Stomach (tissue), 9 donors: ENCODE results near the gene MTCL1. TPM values are rescaled to one million over a fixed set of nuclear protein-coding genes. Genes with fewer than 3 reads are reported as not detected.

Experiments used
- DNase-seq, 2 donors: peaks; one replicate each; pipeline versions ENCODE4 v3.0.0 to v3.0.0-alpha.2; 2013 to 2019
- H3K27ac ChIP-seq, 5 donors: fragments of 200-600 bp in 4 of 5; sonication (generic) in 4 of 5; one replicate each; pipeline ENCODE4 v1.5.1; 2013 to 2019; ENCODE audit warnings: mild to moderate bottlenecking in 1 of 5, moderate library complexity in 1 of 5
- H3K27me3 ChIP-seq, 3 donors: fragments of 200-600 bp; sonication (generic); one replicate each; pipeline ENCODE4 v1.5.1; 2017 to 2019; ENCODE audit warnings: mixed run types in 1 of 3
- H3K36me3 ChIP-seq, 4 donors: fragments of 200-600 bp; sonication (generic); 1 replicate in 3 of 4; 2 replicates in 1 of 4; pipeline ENCODE4 v1.5.1; 2016 to 2019
- H3K4me1 ChIP-seq, 4 donors: fragments of 200-600 bp; sonication (generic); one replicate each; pipeline ENCODE4 v1.5.1; 2016 to 2019
- H3K4me3 ChIP-seq, 4 donors: fragments of 200-600 bp; sonication (generic) in 3 of 4; one replicate each; pipeline ENCODE4 v1.5.1; 2016 to 2019; ENCODE audit warnings: mild to moderate bottlenecking in 1 of 4
- H3K9me3 ChIP-seq, 4 donors: fragments of 200-600 bp; sonication (generic); one replicate each; pipeline ENCODE4 v1.5.1; 2016 to 2019
- CTCF ChIP-seq, 7 experiments: fragments of 450-650 bp in 4 of 7; fragments of 200-600 bp in 3 of 7; sonication (generic) in 3 of 7; IDR thresholded peaks; one replicate each; pipeline ENCODE4 v1.5.1; 2016 to 2019; ENCODE audit warnings: antibody characterized with exemption in 7 of 7, control low read depth in 2 of 7, mild to moderate bottlenecking in 1 of 7
- EP300 ChIP-seq: sonication (generic); formaldehyde crosslinking; IDR thresholded peaks from one replicate; pipeline ENCODE4 v1.6.1; 2017; ENCODE audit warnings: antibody characterized with exemption
- POLR2A ChIP-seq, 4 donors: fragments of 450-650 bp; IDR thresholded peaks; one replicate each; pipeline ENCODE4 v1.6.1; 2016; ENCODE audit warnings: antibody characterized with exemption in 4 of 4, control low read depth in 2 of 4, mild to moderate bottlenecking in 1 of 4, moderate library complexity in 1 of 4
- POLR2AphosphoS5 ChIP-seq, 3 donors: sonication (generic); formaldehyde crosslinking; IDR thresholded peaks; one replicate each; pipeline ENCODE4 v1.6.1; 2016; ENCODE audit warnings: antibody characterized with exemption in 3 of 3
- WGBS, 5 donors: extraction: QIAGEN DNeasy Blood & Tissue Kit in 3 of 5; methylation state at CpG; one replicate each; pipeline versions ENCODE4 v1.1.5 to v1.1.7; 2013 to 2018; 5-methylcytosine and 5-hydroxymethylcytosine counted together
- intact Hi-C: fragments of 100-400 bp; cut with DNase I; formaldehyde crosslinking; loops from one replicate; pipeline ENCODE4 v1.15.1; 2023; ENCODE audit warnings: low total_unique reads
- polyA plus RNA-seq, 3 donors: library from polyadenylated mRNA; stranded (reverse); fragments of 200-250 nt; gene quantifications; one replicate each; pipeline ENCODE4 v1.2.3, GENCODE V29; 2013
- total RNA-seq, 5 donors: library from RNA; depleted of rRNA; stranded (reverse); fragments of >200 nt; gene quantifications; one replicate each; pipeline versions ENCODE4 v1.1.0 to v1.2.3, GENCODE V29; 2014 to 2016
- donor health status: healthy with polysubstance abuse.
- donor health status: Bipolar disorder and iron deficiency.
- donor health status: healthy.

MTCL1 gene
- total and polyA plus RNA-seq, 8 donors, result 2.3 to 225 (median 20.5) TPM

GRCh38 chr18:8669571-8669970, 35.8 kb upstream of the MTCL1 start:
- no peak for TF ChIP-seq POLR2A (IDR thresholded peaks at IDR 0.05)
- TF ChIP-seq CTCF (IDR thresholded peaks at IDR 0.05), result no peak
- no peak for TF ChIP-seq POLR2AphosphoS5 (IDR thresholded peaks at IDR 0.05)
- TF ChIP-seq EP300, result no peak
- H3K36me3 ChIP-seq, result no peaks in the 10 kb centered on the region
- intact Hi-C loops, result no loop called here
- H3K27me3 ChIP-seq, result no peaks in the 10 kb centered on the region
- no peaks in the 10 kb centered on the region for H3K4me1 ChIP-seq
- no peak overlapping the region for H3K27ac ChIP-seq
- no peak for DNase-seq
- 63 to 86% (median 84%) methylated on average over 4 of the region's 4 CpGs for WGBS, 5 donors
- H3K4me3 ChIP-seq, result no peak overlapping the region
- no peaks in the 10 kb centered on the region for H3K9me3 ChIP-seq

DNA sequence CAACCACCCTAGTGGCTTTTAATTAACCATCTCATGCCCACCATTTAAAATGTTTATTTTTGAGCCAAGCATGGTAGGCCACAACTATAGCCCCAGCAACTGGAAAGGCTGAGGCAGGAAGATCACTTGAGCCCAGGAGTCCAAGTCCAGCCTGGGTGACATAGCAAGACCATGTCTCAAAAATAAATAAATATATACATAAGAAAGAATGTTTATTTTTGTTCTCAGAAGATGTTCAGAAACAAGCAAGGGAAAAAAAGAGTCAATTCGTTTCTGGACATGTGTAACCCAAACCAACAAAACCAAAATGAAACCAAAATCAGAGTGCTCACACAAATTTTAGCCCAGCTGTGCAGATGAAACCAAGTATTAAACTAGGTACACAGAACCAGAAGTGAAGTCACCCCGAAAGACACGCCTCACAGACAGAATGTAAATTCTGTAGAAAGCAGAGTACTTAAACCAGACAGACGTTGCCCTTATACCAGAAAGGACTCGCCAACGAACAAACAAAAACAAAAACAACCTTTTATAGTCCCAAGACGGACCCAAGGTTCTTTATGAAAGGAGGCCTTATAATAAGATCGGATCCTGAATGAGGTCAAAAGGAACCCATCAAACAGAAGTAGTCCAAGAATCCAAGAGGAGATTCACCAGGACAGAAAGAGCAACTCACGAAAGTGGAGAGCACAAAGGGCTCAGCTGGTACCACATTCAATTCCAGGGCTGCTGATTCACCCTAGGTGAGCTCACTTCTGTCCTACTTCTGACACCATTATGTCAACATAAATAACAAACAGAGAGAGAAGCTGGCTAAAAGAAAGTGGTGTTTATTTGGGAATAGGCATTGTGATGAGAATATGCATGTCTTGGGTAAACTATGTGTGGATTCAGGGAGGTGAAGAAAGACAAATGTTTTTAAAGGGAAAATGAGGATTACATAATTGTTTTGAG, 31.8 kb upstream of the MTCL1 start:
- H3K36me3 ChIP-seq, result no peaks in the 10 kb centered on the region
- no peak overlapping the region for H3K4me3 ChIP-seq
- no peak overlapping the region for H3K27ac ChIP-seq
- H3K27me3 ChIP-seq, result no peaks in the 10 kb centered on the region
- H3K9me3 ChIP-seq, result no peaks in the 10 kb centered on the region
- DNase-seq, result no peak
- intact Hi-C loops, result no loop called here
- WGBS, 5 donors, result 83 to 91% (median 87%) methylated on average over 9 of the region's 9 CpGs
- no peak for TF ChIP-seq POLR2A (IDR thresholded peaks at IDR 0.05)
- TF ChIP-seq EP300, result no peak
- TF ChIP-seq POLR2AphosphoS5 (IDR thresholded peaks at IDR 0.05), result no peak
- H3K4me1 ChIP-seq, result no peaks in the 10 kb centered on the region

DNA sequence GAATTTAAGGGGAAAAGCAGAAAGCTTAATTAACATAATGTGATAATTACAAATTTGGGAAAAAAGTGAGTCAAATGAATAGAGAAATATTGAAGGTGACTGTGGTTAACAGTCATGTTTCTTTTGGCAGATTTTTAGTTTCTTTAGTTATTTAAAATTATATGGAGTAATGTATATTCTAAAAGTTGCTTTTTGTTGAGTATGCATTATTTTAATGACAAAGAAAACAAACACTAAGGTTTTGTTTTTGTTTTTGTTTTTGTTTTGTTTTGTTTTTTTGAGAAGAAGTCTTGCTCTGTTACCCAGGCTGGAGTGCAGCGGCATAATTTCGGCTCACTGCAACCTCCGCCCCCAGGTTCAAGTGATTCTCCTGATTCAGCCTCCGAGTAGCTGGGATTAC, 30.3 kb upstream of the MTCL1 start:
- DNase-seq, result no peak
- WGBS, 5 donors, result 72 to 99% (median 98%) methylated on average over 4 of the region's 4 CpGs
- Histone ChIP-seq H3K27me3 (no peaks in the 10 kb centered on the region), H3K36me3 (no peaks in the 10 kb centered on the region), H3K4me3 (no peak overlapping the region), H3K4me1 (no peaks in the 10 kb centered on the region), H3K27ac (no peak overlapping the region), H3K9me3 (no peaks in the 10 kb centered on the region)
- intact Hi-C loops, result no loop called here
- TF ChIP-seq EP300 (no peak), POLR2AphosphoS5 (IDR thresholded peaks at IDR 0.05) (no peak), POLR2A (IDR thresholded peaks at IDR 0.05) (no peak), CTCF (IDR thresholded peaks at IDR 0.05) (no peak)

DNA sequence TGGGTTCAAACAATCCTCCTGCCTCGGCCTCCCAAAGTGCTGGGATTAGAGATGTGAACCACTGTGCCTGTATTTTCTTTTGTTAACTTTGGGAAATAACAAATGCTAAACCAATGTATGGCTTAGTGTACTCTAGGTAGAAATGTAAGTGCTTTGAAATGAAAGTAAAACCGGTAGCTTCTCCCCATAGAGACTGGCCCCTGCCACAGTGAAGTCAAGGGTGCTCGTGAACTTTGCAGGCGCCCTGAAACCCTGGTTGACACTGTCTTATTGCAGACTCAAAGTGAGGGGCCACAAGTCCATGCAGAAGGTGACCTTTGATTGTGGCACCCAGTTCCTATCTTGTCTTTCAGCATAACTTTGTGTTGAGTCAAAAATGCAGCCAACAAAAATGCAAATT, 24.2 kb upstream of the MTCL1 start:
- TF ChIP-seq CTCF (IDR thresholded peaks at IDR 0.05) (no peak), POLR2A (IDR thresholded peaks at IDR 0.05) (no peak), EP300 (no peak), POLR2AphosphoS5 (IDR thresholded peaks at IDR 0.05) (no peak)
- Histone ChIP-seq H3K36me3 (no peaks in the 10 kb centered on the region), H3K4me1 (no peaks in the 10 kb centered on the region), H3K4me3 (no peak overlapping the region), H3K27me3 (no peaks in the 10 kb centered on the region), H3K27ac (no peak overlapping the region), H3K9me3 (no peaks in the 10 kb centered on the region)
- no peak for DNase-seq
- 87 to 93% (median 91%) methylated on average over 4 of the region's 4 CpGs for WGBS, 5 donors
- intact Hi-C loops, result no loop called here

DNA sequence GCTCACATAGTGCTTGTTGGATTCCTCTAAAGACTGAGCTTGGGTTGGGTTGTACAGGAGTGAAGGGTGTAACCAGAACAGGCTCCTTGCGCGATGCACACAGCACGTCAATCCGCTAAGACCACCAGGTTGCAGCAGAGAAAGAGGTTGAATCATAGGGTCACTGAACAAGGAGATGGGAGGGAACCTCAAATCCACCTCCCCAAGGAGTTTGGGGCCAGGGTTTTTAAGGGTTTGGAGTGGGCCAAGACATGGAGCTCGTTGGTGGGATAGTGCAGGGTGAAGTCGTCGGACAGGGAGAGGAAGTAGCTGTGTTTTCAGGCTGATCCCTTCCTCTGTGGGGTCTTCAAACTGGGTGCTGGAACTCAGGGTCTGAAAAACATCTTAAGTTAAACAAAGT, 20.8 kb upstream of the MTCL1 start:
- H3K36me3 ChIP-seq, result no peaks in the 10 kb centered on the region
- H3K4me1 ChIP-seq, result peaks cover 0 to 16% (median 3%) of the 10 kb centered on the region in 4 donors
- TF ChIP-seq POLR2A (IDR thresholded peaks at IDR 0.05) (no peak), EP300 (no peak)
- no peak for DNase-seq
- no peaks in the 10 kb centered on the region for H3K27me3 ChIP-seq
- 92 to 99% (median 95%) methylated on average over 7 of the region's 7 CpGs for WGBS, 5 donors
- H3K9me3 ChIP-seq, result no peaks in the 10 kb centered on the region
- intact Hi-C loops, result no loop called here
- H3K27ac ChIP-seq, result no peak overlapping the region
- no peak overlapping the region for H3K4me3 ChIP-seq
